Right lung (tissue), 10 donors: ENCODE results near the gene BBS7. TPM values are rescaled to one million over a fixed set of nuclear protein-coding genes. Genes with fewer than 3 reads are reported as not detected.
A peak's percentile ranks its signal among the peaks of the same experiment; 100 is the strongest.

ENCODE experiments used
- DNase-seq, 2 donors: peaks; one replicate each; pipeline ENCODE4 v3.0.0-alpha.2; 2013
- long read RNA-seq, 8 donors: transcript quantifications; one replicate each; lab custom pipeline, GENCODE V29; 2026
- polyA plus RNA-seq, 5 donors: library from polyadenylated mRNA; unstranded; fragments of 120-200 nt; gene quantifications; one replicate each; pipeline versions ENCODE4 v1.2.1 to v1.2.3, GENCODE V29; 2013; ENCODE audit warnings: inconsistent platforms in 1 of 5, low replicate concordance in 1 of 5; ENCODE audit not compliant: insufficient read length in 5 of 5, insufficient read depth in 1 of 5

BBS7 gene
- polyA plus RNA-seq: 10 to 100 TPM; 21.4 to 34.8 (median 33.5) TPM
- long read RNA-seq, donor 1, partial matches to known transcripts: 0 of 4 reads
- long read RNA-seq, donor 1, other reads (novel, unspliced or antisense): 0 of 4 reads
- long read RNA-seq, donor 2, partial matches to known transcripts: 0 of 3 reads
- long read RNA-seq, donor 2, other reads (novel, unspliced or antisense): 0 of 3 reads
- long read RNA-seq, donor 3, transcript BBS7-202 (4 exons, 725 nt): major isoform, 7 of 11 reads
- long read RNA-seq, donor 3, partial matches to known transcripts: 0 of 11 reads
- long read RNA-seq, donor 3, other reads (novel, unspliced or antisense): 0 of 11 reads
- long read RNA-seq, donor 4, partial matches to known transcripts: 0 of 4 reads
- long read RNA-seq, donor 4, other reads (novel, unspliced or antisense): 0 of 4 reads
- long read RNA-seq, donor 5, transcript BBS7-202 (4 exons, 725 nt): major isoform, 6 of 6 reads
- long read RNA-seq, donor 5, partial matches to known transcripts: 0 of 6 reads
- long read RNA-seq, donor 5, other reads (novel, unspliced or antisense): 0 of 6 reads
- long read RNA-seq, donor 6, transcript BBS7-202 (4 exons, 725 nt): major isoform, 5 of 7 reads
- long read RNA-seq, donor 6, partial matches to known transcripts: 0 of 7 reads
- long read RNA-seq, donor 6, other reads (novel, unspliced or antisense): 0 of 7 reads
- long read RNA-seq, donor 7, partial matches to known transcripts: 0 of 4 reads
- long read RNA-seq, donor 7, other reads (novel, unspliced or antisense): 0 of 4 reads
- long read RNA-seq, donor 8, partial matches to known transcripts: 0 of 5 reads
- long read RNA-seq, donor 8, other reads (novel, unspliced or antisense): 0 of 5 reads

- DNase-seq: peak; percentile 98
These were observed at the start of gene BBS7 for GRCh38 chr4:121869841-121870822. TSS of gene BBS7 (minus strand) at chr4:121870474. CDS start at chr4:121870313, 161 bp downstream.

GRCh38 chr4:121913667-121914066 lies 43.4 kb upstream of the BBS7 start:
- no peak for DNase-seq

- DNase-seq: no peak
These were observed 38.1 kb upstream of the BBS7 start for GRCh38 chr4:121908346-121908745.

GRCh38 chr4:121900132-121900983 lies 30.1 kb upstream of the BBS7 start:
- DNase-seq: peak; percentile 19 to 48

GRCh38 chr4:121898150-121898549 lies 27.9 kb upstream of the BBS7 start:
- DNase-seq: no peak

GRCh38 chr4:121888134-121888533 lies 17.9 kb upstream of the BBS7 start:
- DNase-seq: no peak

GRCh38 chr4:121885115-121885514 lies 14.8 kb upstream of the BBS7 start:
- DNase-seq: no peak

- DNase-seq: no peak
These were observed 10.9 kb upstream of the BBS7 start for GRCh38 chr4:121881158-121881557.

- no peak for DNase-seq
These were observed 8.9 kb upstream of the BBS7 start for GRCh38 chr4:121879135-121879534.

GRCh38 chr4:121877041-121877773 lies 6.9 kb upstream of the BBS7 start:
- no peak for DNase-seq

GRCh38 chr4:121876070-121876469 lies 5.8 kb upstream of the BBS7 start:
- no peak for DNase-seq

GRCh38 chr4:121875652-121876051 lies 5.4 kb upstream of the BBS7 start:
- DNase-seq: no peak

- no peak for DNase-seq
These were observed 3.3 kb upstream of the BBS7 start for GRCh38 chr4:121873604-121874003.

GRCh38 chr4:121863799-121864198 lies 6.5 kb downstream of the BBS7 start:
- DNase-seq: no peak

GRCh38 chr4:121861426-121861825 lies 8.8 kb downstream of the BBS7 start:
- DNase-seq: no peak

GRCh38 chr4:121860121-121860520 lies 10.2 kb downstream of the BBS7 start:
- DNase-seq: no peak

- DNase-seq: no peak
These were observed 18.9 kb downstream of the BBS7 start for GRCh38 chr4:121851354-121851753.

- DNase-seq: no peak
These were observed 23.6 kb downstream of the BBS7 start for GRCh38 chr4:121846662-121847061.

- no peak for DNase-seq
These were observed 27.4 kb downstream of the BBS7 start for GRCh38 chr4:121842862-121843261.

GRCh38 chr4:121838136-121838535 lies 32.1 kb downstream of the BBS7 start:
- no peak for DNase-seq
